ENCODE results near the gene LPIN3.
"Not testable (repeated sequence)": the region's sequence is repeated elsewhere in the genome, so short reads cannot be mapped to it uniquely, and the experiment has no call there.

The LPIN3 gene

GRCh38 chr20:41304424-41305079 is 36.1 kb upstream of the LPIN3 start:
- no peak for TF ChIP-seq CTCF (conservative IDR thresholded peaks at IDR 0.05; ENCODE audit: low read length)
- no peak overlapping the region for H3K4me3 ChIP-seq (ENCODE audit: low read length)
- no peak for DNase-seq (ENCODE audit: low read depth)

GRCh38 chr20:41306061-41306727 is 34.4 kb upstream of the LPIN3 start:
- no peak overlapping the region for H3K4me3 ChIP-seq (ENCODE audit: low read length)
- no peak for DNase-seq (ENCODE audit: low read depth)
- no peak for TF ChIP-seq CTCF (conservative IDR thresholded peaks at IDR 0.05; ENCODE audit: low read length)

GRCh38 chr20:41307021-41307420 is 33.6 kb upstream of the LPIN3 start:
- H3K4me3 ChIP-seq (ENCODE audit: low read length) = no peak overlapping the region
- TF ChIP-seq CTCF (conservative IDR thresholded peaks at IDR 0.05; ENCODE audit: low read length) = no peak
- no peak for DNase-seq (ENCODE audit: low read depth)

GRCh38 chr20:41308290-41308711 is 32.3 kb upstream of the LPIN3 start:
- H3K4me3 ChIP-seq (ENCODE audit: low read length) = no peak overlapping the region
- TF ChIP-seq CTCF (conservative IDR thresholded peaks at IDR 0.05; ENCODE audit: low read length) = no peak
- peak; percentile 89 for DNase-seq (ENCODE audit: low read depth)

GRCh38 chr20:41308726-41309413 is 31.8 kb upstream of the LPIN3 start:
- no peak for TF ChIP-seq CTCF (conservative IDR thresholded peaks at IDR 0.05; ENCODE audit: low read length)
- H3K4me3 ChIP-seq (ENCODE audit: low read length) = no peak overlapping the region
- DNase-seq (ENCODE audit: low read depth) = peak; percentile 69

- no peak for TF ChIP-seq CTCF (conservative IDR thresholded peaks at IDR 0.05; ENCODE audit: low read length)
- no peak overlapping the region for H3K4me3 ChIP-seq (ENCODE audit: low read length)
- DNase-seq (ENCODE audit: low read depth) = peak; percentile 86
Observed at GRCh38 chr20:41309817-41310216, 30.8 kb upstream of the LPIN3 start.

GRCh38 chr20:41312009-41312408 is 28.6 kb upstream of the LPIN3 start:
- not testable (repeated sequence) for H3K4me3 ChIP-seq (ENCODE audit: low read length); DNase-seq (ENCODE audit: low read depth)

All from AG10803 (cell line).